ENCODE measurements around the gene NUP205. TPM values are rescaled to one million over a fixed set of nuclear protein-coding genes. Genes with fewer than 3 reads are reported as not detected.

NUP205 gene
- total RNA-seq, 1 experiment from 2014 or later, result 148 TPM

DNA sequence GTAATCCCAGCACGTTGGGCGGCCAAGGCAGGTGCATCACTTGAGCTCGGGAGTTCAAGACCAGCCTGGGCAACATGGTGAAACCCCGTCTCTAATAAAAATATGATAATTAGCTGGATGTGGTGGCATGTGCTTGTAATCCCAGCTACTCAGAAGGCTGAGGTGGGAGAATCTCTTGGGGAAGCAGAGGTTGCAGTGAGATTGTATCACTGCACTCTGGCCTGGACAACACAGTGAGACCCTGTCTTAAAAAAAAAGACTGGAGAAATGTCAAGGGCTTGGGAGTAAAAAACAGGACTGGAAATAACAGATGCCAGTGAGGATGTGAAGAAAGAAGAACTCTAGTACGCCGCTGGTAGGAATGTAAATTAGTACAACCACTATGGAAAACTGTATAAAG is 16.7 kb upstream of the NUP205 start:
- CTCF ChIA-PET, result no interaction called here
- POLR2A ChIA-PET (ENCODE audit: low non-redundant PET), result no interaction called here
- TF ChIP-seq, protein P1, sequence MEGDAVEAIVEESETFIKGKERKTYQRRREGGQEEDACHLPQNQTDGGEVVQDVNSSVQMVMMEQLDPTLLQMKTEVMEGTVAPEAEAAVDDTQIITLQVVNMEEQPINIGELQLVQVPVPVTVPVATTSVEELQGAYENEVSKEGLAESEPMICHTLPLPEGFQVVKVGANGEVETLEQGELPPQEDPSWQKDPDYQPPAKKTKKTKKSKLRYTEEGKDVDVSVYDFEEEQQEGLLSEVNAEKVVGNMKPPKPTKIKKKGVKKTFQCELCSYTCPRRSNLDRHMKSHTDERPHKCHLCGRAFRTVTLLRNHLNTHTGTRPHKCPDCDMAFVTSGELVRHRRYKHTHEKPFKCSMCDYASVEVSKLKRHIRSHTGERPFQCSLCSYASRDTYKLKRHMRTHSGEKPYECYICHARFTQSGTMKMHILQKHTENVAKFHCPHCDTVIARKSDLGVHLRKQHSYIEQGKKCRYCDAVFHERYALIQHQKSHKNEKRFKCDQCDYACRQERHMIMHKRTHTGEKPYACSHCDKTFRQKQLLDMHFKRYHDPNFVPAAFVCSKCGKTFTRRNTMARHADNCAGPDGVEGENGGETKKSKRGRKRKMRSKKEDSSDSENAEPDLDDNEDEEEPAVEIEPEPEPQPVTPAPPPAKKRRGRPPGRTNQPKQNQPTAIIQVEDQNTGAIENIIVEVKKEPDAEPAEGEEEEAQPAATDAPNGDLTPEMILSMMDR (conservative IDR thresholded peaks at IDR 0.05; ENCODE audit: low read depth, low read length), result no peak
- TF ChIP-seq EZH2 (IDR thresholded peaks at IDR 0.05; ENCODE audit: borderline replicate concordance, low read depth, low read length, poor library complexity, severe bottlenecking), result no peak

DNA sequence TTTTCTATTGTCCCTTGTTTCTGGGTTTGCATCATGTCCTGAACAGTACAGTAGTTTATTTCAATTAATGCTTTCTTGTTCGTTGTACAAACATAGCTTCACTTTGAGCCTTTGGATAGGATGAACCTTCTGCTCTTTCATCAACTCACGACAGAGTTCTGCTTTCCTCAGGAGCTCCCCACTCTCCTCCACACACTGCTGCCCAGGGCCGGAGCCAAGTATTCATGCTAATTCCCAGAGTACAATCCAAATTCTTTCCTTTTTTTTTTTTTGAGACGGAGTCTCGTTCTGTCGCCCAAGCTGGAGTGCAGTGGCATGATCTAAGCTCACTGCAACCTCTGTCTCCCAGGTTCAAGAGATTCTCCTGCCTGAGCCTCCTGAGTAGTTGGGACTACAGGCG is 7.5 kb upstream of the NUP205 start:
- no peak overlapping the region for H3K27ac ChIP-seq (ENCODE audit: low read depth, low read length, poor library complexity, severe bottlenecking)
- no peak overlapping the region for H3K4me3 ChIP-seq (ENCODE audit: low read depth, low read length, poor library complexity, severe bottlenecking)
- H3K36me3 ChIP-seq (ENCODE audit: insufficient read depth, low read length, poor library complexity, severe bottlenecking), result no peaks in the 10 kb centered on the region
- ChIA-PET POLR2A (ENCODE audit: low non-redundant PET) (no interaction called here), CTCF (no interaction called here)
- H3K9me3 ChIP-seq (ENCODE audit: low read depth, low read length, poor library complexity, severe bottlenecking), result no peaks in the 10 kb centered on the region
- H3K27me3 ChIP-seq (replicated peaks; ENCODE audit: insufficient read depth, low read depth, low read length, poor library complexity), result peaks cover 15% of the 10 kb centered on the region
- no peak for DNase-seq (ENCODE audit: low spot score)
- TF ChIP-seq, protein P1 (conservative IDR thresholded peaks at IDR 0.05; ENCODE audit: low read depth, low read length), result no peak
- no peak for TF ChIP-seq EZH2 (IDR thresholded peaks at IDR 0.05; ENCODE audit: borderline replicate concordance, low read depth, low read length, poor library complexity, severe bottlenecking)
- intact Hi-C loops (cut with micrococcal nuclease; ENCODE audit: unreplicated experiment), result no loop called here
- no peaks in the 10 kb centered on the region for H3K4me1 ChIP-seq (ENCODE audit: insufficient read depth, low read length, poor library complexity, severe bottlenecking)
- no TSS peak for BruUV-seq (replicated peaks)

More for the DNA sequence above, 16.7 kb upstream of the NUP205 start:
- BruUV-seq (replicated peaks), result no TSS peak
- no peak for DNase-seq (ENCODE audit: low spot score)
- Histone ChIP-seq H3K27ac (ENCODE audit: low read depth, low read length, poor library complexity, severe bottlenecking) (no peak overlapping the region), H3K4me1 (ENCODE audit: insufficient read depth, low read length, poor library complexity, severe bottlenecking) (no peaks in the 10 kb centered on the region), H3K36me3 (ENCODE audit: insufficient read depth, low read length, poor library complexity, severe bottlenecking) (no peaks in the 10 kb centered on the region), H3K4me3 (ENCODE audit: low read depth, low read length, poor library complexity, severe bottlenecking) (no peak overlapping the region), H3K27me3 (replicated peaks; ENCODE audit: insufficient read depth, low read depth, low read length, poor library complexity) (peaks cover 47% of the 10 kb centered on the region), H3K9me3 (ENCODE audit: low read depth, low read length, poor library complexity, severe bottlenecking) (no peaks in the 10 kb centered on the region)
- intact Hi-C loops (cut with micrococcal nuclease; ENCODE audit: unreplicated experiment), result no loop called here

DNA sequence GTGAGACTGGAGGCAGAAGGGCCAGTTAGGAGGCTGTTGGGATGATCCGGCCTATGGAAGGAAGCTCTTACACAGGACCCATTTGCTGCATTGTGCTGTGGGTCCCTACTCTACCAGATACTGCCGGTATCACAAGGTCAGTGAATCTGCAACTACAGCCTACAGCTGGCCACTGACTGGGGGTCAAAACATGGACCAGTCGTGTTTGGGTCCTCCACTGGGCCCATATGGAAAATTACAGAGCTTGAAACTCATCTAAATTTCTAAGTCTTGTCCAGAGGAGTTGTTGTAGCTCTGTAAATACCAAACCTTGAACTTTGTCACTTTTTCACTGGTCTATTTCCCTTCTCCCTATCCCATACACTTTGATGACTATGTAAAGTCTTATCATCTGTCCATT is 5.6 kb upstream of the NUP205 start:
- ChIA-PET POLR2A (ENCODE audit: low non-redundant PET) (no interaction called here), CTCF (no interaction called here)
- Histone ChIP-seq H3K27me3 (replicated peaks; ENCODE audit: insufficient read depth, low read depth, low read length, poor library complexity) (peaks cover 10% of the 10 kb centered on the region), H3K4me3 (ENCODE audit: low read depth, low read length, poor library complexity, severe bottlenecking) (no peak overlapping the region), H3K36me3 (ENCODE audit: insufficient read depth, low read length, poor library complexity, severe bottlenecking) (no peaks in the 10 kb centered on the region), H3K4me1 (ENCODE audit: insufficient read depth, low read length, poor library complexity, severe bottlenecking) (no peaks in the 10 kb centered on the region), H3K9me3 (ENCODE audit: low read depth, low read length, poor library complexity, severe bottlenecking) (no peaks in the 10 kb centered on the region), H3K27ac (ENCODE audit: low read depth, low read length, poor library complexity, severe bottlenecking) (no peak overlapping the region)
- TF ChIP-seq EZH2 (IDR thresholded peaks at IDR 0.05; ENCODE audit: borderline replicate concordance, low read depth, low read length, poor library complexity, severe bottlenecking), result no peak
- TF ChIP-seq, protein P1 (conservative IDR thresholded peaks at IDR 0.05; ENCODE audit: low read depth, low read length), result no peak
- BruUV-seq (replicated peaks), result no TSS peak
- no peak for DNase-seq (ENCODE audit: low spot score)
- intact Hi-C loops (cut with micrococcal nuclease; ENCODE audit: unreplicated experiment), result no loop called here
